Hepatocyte (in vitro differentiated cells): ENCODE data around the gene WASHC4. TPM values are rescaled to one million over a fixed set of nuclear protein-coding genes. Genes with fewer than 3 reads are reported as not detected.

ENCODE experiments used
- DNase-seq: peaks from one replicate; pipeline ENCODE4 v3.0.0-alpha.2; 2016; ENCODE audit warnings: low spot score
- H2AFZ ChIP-seq: fragments of 200-600 bp; sonication (generic); 2 replicates; pipeline ENCODE4 v1.6.0; 2016; ENCODE audit warnings: antibody characterized with exemption, mild to moderate bottlenecking
- H3K27ac ChIP-seq: fragments of 200-600 bp; sonication (generic); 2 replicates; pipeline ENCODE4 v1.5.1; 2016; ENCODE audit warnings: mild to moderate bottlenecking
- H3K27me3 ChIP-seq: fragments of 200-600 bp; sonication (generic); 2 replicates; pipeline ENCODE4 v1.6.1; 2016
- H3K36me3 ChIP-seq: fragments of 200-600 bp; sonication (generic); replicated peaks from 2 replicates; pipeline ENCODE4 v1.5.1; 2016; ENCODE audit warnings: low read depth; ENCODE audit not compliant: insufficient read depth
- H3K4me1 ChIP-seq: fragments of 200-600 bp; sonication (generic); 2 replicates; pipeline ENCODE4 v1.5.1; 2016; ENCODE audit warnings: mild to moderate bottlenecking, moderate library complexity; ENCODE audit not compliant: insufficient read depth
- H3K4me2 ChIP-seq: fragments of 200-600 bp; sonication (generic); 2 replicates; pipeline ENCODE4 v1.6.0; 2016
- H3K4me3 ChIP-seq: fragments of 200-600 bp; sonication (generic); 2 replicates; pipeline ENCODE4 v1.5.1; 2016; ENCODE audit warnings: mild to moderate bottlenecking
- H3K79me2 ChIP-seq: fragments of 200-600 bp; sonication (generic); 2 replicates; pipeline ENCODE4 v1.6.0; 2017; ENCODE audit warnings: mild to moderate bottlenecking
- H3K9me2 ChIP-seq: fragments of 200-600 bp; sonication (generic); replicated peaks from 2 replicates; pipeline ENCODE4 v1.6.0; 2017; ENCODE audit warnings: mild to moderate bottlenecking; ENCODE audit not compliant: insufficient read depth
- H3K9me3 ChIP-seq: fragments of 200-600 bp; sonication (generic); 2 replicates; pipeline ENCODE4 v1.5.1; 2016; ENCODE audit warnings: low read depth, mild to moderate bottlenecking
- H4K20me1 ChIP-seq: fragments of 200-600 bp; sonication (generic); 2 replicates; pipeline ENCODE4 v1.6.0; 2016; ENCODE audit warnings: mild to moderate bottlenecking; ENCODE audit not compliant: insufficient read depth, poor library complexity, severe bottlenecking
- CTCF ChIP-seq: fragments of 200-600 bp; sonication (generic); IDR thresholded peaks from 2 replicates; pipeline ENCODE4 v1.5.1; 2016; ENCODE audit warnings: antibody characterized with exemption, mild to moderate bottlenecking; ENCODE audit not compliant: poor library complexity
- EZH2 ChIP-seq: fragments of 200-600 bp; sonication (generic); IDR thresholded peaks from 2 replicates; pipeline ENCODE4 v1.6.1; 2016; ENCODE audit warnings: antibody characterized with exemption, mild to moderate bottlenecking, borderline replicate concordance
- EZH2phosphoT487 ChIP-seq: fragments of 200-600 bp; sonication (generic); IDR thresholded peaks from one replicate; pipeline ENCODE4 v1.6.1; 2018; ENCODE audit warnings: antibody characterized with exemption, mild to moderate bottlenecking, low read depth, moderate library complexity; ENCODE audit not compliant: unreplicated experiment, severe bottlenecking
- WGBS: methylation state at CpG from one replicate; pipeline ENCODE4 v1.1.6; 2016; ENCODE audit warnings: low lambda C conversion rate; ENCODE audit errors: missing lambda C conversion rate; 5-methylcytosine and 5-hydroxymethylcytosine counted together
- polyA plus RNA-seq: library from polyadenylated mRNA; unstranded; fragments of >200 nt; fragmentation: Nextera tagmentation; extraction: Ambion mirVana; gene quantifications from 2 replicates; pipeline ENCODE4 v1.2.1, GENCODE V29; 2016
- total RNA-seq: library from RNA; depleted of rRNA; stranded (reverse); fragments of >200 nt; gene quantifications from 2 replicates; pipeline ENCODE4 v1.2.3, GENCODE V29; 2014

The WASHC4 gene
- total and polyA plus RNA-seq, 2 experiments from 2014 or later, result 31.3 to 92.7 TPM

GRCh38 chr12:105201299-105201698, 93.8 kb downstream of the WASHC4 start:
- 92% methylated on average over 7 of the region's 7 CpGs for WGBS
- H3K36me3 ChIP-seq, result no peaks in the 10 kb centered on the region

GRCh38 chr12:105202202-105202601, 94.7 kb downstream of the WASHC4 start:
- 98% methylated on average over 6 of the region's 6 CpGs for WGBS
- no peak overlapping the region for H3K4me3 ChIP-seq
- H3K36me3 ChIP-seq, result peaks cover 4% of the 10 kb centered on the region
- H2AFZ ChIP-seq, result no peak overlapping the region
- no peaks in the 10 kb centered on the region for H3K4me1 ChIP-seq
- H3K9me2 ChIP-seq, result no peaks in the 10 kb centered on the region
- H3K27me3 ChIP-seq, result no peaks in the 10 kb centered on the region
- TF ChIP-seq EZH2phosphoT487 (no peak), EZH2 (no peak), CTCF (no peak)
- no peaks in the 10 kb centered on the region for H4K20me1 ChIP-seq
- no peak overlapping the region for H3K27ac ChIP-seq
- no peaks in the 10 kb centered on the region for H3K9me3 ChIP-seq
- no peaks in the 10 kb centered on the region for H3K79me2 ChIP-seq
- no peak for DNase-seq
- no peak overlapping the region for H3K4me2 ChIP-seq

More at GRCh38 chr12:105201299-105201698, 93.8 kb downstream of the WASHC4 start:
- Histone ChIP-seq H3K79me2 (no peaks in the 10 kb centered on the region), H2AFZ (no peak overlapping the region), H3K4me3 (no peak overlapping the region), H3K4me2 (no peak overlapping the region), H3K4me1 (no peaks in the 10 kb centered on the region), H3K9me3 (no peaks in the 10 kb centered on the region), H4K20me1 (no peaks in the 10 kb centered on the region), H3K27ac (no peak overlapping the region), H3K9me2 (no peaks in the 10 kb centered on the region), H3K27me3 (no peaks in the 10 kb centered on the region)
- DNase-seq, result no peak
- TF ChIP-seq EZH2phosphoT487, result no peak
- no peak for TF ChIP-seq EZH2
- TF ChIP-seq CTCF, result no peak

GRCh38 chr12:105204127-105204526, 96.6 kb downstream of the WASHC4 start:
- Histone ChIP-seq H3K27ac (no peak overlapping the region), H3K79me2 (no peaks in the 10 kb centered on the region), H3K4me2 (no peak overlapping the region), H3K4me1 (no peaks in the 10 kb centered on the region), H3K4me3 (no peak overlapping the region), H3K36me3 (peaks cover 6% of the 10 kb centered on the region), H3K27me3 (no peaks in the 10 kb centered on the region), H4K20me1 (no peaks in the 10 kb centered on the region), H3K9me2 (no peaks in the 10 kb centered on the region), H3K9me3 (no peaks in the 10 kb centered on the region), H2AFZ (no peak overlapping the region)
- TF ChIP-seq CTCF (no peak), EZH2 (no peak), EZH2phosphoT487 (no peak)
- no peak for DNase-seq
- WGBS, result 97% methylated on average over 8 of the region's 8 CpGs

DNA sequence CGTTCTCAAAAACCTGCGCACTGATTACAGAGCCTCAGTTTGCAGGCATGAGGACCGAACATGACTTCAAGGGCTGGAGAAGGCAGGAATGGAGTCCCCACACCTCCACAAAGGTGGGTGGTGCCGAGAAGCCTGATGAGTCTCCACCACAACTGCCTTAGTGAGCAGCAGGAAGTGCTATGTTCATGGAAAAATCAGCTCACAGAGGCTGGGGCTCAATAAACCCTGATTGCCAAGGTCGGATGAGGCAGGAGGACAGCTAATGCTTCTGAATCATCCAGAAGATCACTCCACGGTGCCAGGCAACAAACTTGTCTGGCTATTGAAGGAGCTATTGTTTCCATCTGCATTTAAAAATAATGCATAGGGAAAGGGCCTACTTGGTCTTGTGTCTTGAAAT, 97.4 kb downstream of the WASHC4 start:
- Histone ChIP-seq H3K27ac (peak overlapping the region; percentile 37), H3K9me2 (no peaks in the 10 kb centered on the region), H3K79me2 (no peaks in the 10 kb centered on the region), H3K4me3 (no peak overlapping the region), H3K4me2 (no peak overlapping the region), H3K27me3 (no peaks in the 10 kb centered on the region), H4K20me1 (no peaks in the 10 kb centered on the region), H2AFZ (no peak overlapping the region), H3K36me3 (peaks cover 6% of the 10 kb centered on the region), H3K9me3 (no peaks in the 10 kb centered on the region), H3K4me1 (no peaks in the 10 kb centered on the region)
- TF ChIP-seq EZH2 (no peak), CTCF (no peak), EZH2phosphoT487 (no peak)
- WGBS, result 88% methylated on average over 6 of the region's 6 CpGs
- peak; percentile 44 for DNase-seq
